Uterus (tissue), 4 donors: ENCODE data around the gene ABCF2. TPM values are rescaled to one million over a fixed set of nuclear protein-coding genes. Genes with fewer than 3 reads are reported as not detected.

Experiments
- DNase-seq, 2 donors: peaks; one replicate each; pipeline ENCODE4 v3.0.0-alpha.2; 2019 to 2020
- H3K27ac ChIP-seq, 2 donors: fragments of 200-600 bp; sonication (generic); 1 replicate in 1 of 2; 2 replicates in 1 of 2; pipeline ENCODE4 v1.5.1; 2016 to 2018
- H3K27me3 ChIP-seq, 2 donors: fragments of 200-600 bp; sonication (generic); one replicate each; pipeline ENCODE4 v1.5.1; 2018 to 2019; ENCODE audit warnings: control low read depth in 1 of 2
- H3K36me3 ChIP-seq, 2 donors: fragments of 200-600 bp; sonication (generic); one replicate each; pipeline ENCODE4 v1.5.1; 2019; ENCODE audit warnings: control low read depth in 1 of 2
- H3K4me1 ChIP-seq, 2 donors: fragments of 200-600 bp; sonication (generic); one replicate each; pipeline ENCODE4 v1.5.1; 2018 to 2019; ENCODE audit warnings: control low read depth in 1 of 2
- H3K4me3 ChIP-seq, 2 donors: fragments of 200-600 bp; sonication (generic); 1 replicate in 1 of 2; 2 replicates in 1 of 2; pipeline ENCODE4 v1.5.1; 2018 to 2019; ENCODE audit warnings: mild to moderate bottlenecking in 1 of 2
- H3K9me3 ChIP-seq, 2 donors: fragments of 200-600 bp; sonication (generic); one replicate each; pipeline ENCODE4 v1.5.1; 2019; ENCODE audit warnings: control low read depth in 1 of 2
- POLR2A ChIP-seq, 2 donors: fragments of 450-650 bp; IDR thresholded peaks; one replicate each; pipeline ENCODE4 v1.6.1; 2016; ENCODE audit warnings: antibody characterized with exemption in 2 of 2, mild to moderate bottlenecking in 1 of 2, moderate library complexity in 1 of 2
- intact Hi-C: fragments of 100-400 bp; cut with DNase I; formaldehyde crosslinking; loops from one replicate; pipeline ENCODE4 v1.15.1; 2023; ENCODE audit warnings: low total_unique reads
- total RNA-seq, 4 donors: library from RNA; depleted of rRNA in 3 of 4; stranded (reverse); fragments of >200 nt in 3 of 4; gene quantifications; one replicate each; pipeline versions ENCODE4 v1.1.0 to v1.2.4, GENCODE V29; 2014 to 2023
- TF ChIP-seq, protein P1 (sequence below), 4 experiments: fragments of 200-600 bp in 2 of 4; fragments of 450-650 bp in 2 of 4; sonication (generic) in 2 of 4; IDR thresholded peaks; one replicate each; pipeline ENCODE4 v1.5.1; 2016 to 2019; ENCODE audit warnings: antibody characterized with exemption in 4 of 4, mild to moderate bottlenecking in 2 of 4, moderate library complexity in 1 of 4
- donor health status: DM: yes; HTN: yes; CAD: no.

Gene ABCF2
- total RNA-seq, 4 donors from 2014 or later: 6.8 to 39.2 (median 37.7) TPM

DNA sequence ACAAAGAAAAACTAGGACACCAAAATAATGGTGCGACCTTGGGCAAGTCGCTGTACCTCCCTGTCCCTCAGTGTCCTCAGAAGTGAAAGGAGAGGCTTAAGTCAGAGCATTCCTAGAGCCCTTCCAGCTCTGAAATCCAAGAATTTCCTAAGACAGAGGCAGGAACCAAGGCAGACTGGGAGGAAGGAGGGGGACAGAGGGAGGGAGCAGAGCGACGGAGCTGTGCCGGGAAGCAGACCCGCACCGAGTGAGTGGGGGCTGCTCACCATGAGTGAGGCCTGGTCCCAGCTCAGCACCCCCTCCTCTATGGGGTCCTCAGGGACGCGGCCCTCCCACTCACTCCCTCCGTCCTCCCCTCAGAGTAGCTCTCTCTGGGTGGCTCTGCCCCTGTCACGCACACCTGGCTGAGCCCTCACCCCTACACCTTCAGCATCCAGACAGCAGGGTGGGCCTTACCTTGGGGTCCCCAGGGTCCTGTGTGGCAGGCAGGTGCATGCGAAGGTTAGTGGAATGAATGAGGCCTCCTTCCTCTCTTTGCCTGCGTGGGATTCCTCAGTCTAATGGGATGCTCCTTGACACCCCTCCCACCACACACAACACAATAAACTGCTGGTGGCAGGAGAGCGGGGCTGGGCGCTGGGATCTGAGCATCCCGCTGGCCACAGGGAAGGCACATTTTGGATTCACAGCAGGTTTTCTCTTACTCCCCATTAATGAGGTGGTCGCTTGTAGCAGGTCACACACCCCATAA, 26.1 kb upstream of the ABCF2 start:
- H3K9me3 ChIP-seq: no peaks in the 10 kb centered on the region
- H3K36me3 ChIP-seq: no peaks in the 10 kb centered on the region
- peaks cover 0 to 22% of the 10 kb centered on the region in 2 donors for H3K4me1 ChIP-seq
- TF ChIP-seq, protein P1, sequence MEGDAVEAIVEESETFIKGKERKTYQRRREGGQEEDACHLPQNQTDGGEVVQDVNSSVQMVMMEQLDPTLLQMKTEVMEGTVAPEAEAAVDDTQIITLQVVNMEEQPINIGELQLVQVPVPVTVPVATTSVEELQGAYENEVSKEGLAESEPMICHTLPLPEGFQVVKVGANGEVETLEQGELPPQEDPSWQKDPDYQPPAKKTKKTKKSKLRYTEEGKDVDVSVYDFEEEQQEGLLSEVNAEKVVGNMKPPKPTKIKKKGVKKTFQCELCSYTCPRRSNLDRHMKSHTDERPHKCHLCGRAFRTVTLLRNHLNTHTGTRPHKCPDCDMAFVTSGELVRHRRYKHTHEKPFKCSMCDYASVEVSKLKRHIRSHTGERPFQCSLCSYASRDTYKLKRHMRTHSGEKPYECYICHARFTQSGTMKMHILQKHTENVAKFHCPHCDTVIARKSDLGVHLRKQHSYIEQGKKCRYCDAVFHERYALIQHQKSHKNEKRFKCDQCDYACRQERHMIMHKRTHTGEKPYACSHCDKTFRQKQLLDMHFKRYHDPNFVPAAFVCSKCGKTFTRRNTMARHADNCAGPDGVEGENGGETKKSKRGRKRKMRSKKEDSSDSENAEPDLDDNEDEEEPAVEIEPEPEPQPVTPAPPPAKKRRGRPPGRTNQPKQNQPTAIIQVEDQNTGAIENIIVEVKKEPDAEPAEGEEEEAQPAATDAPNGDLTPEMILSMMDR (IDR thresholded peaks at IDR 0.05): no peak
- no peaks in the 10 kb centered on the region for H3K27me3 ChIP-seq
- peak overlapping the region; percentile 95 to 97 for H3K27ac ChIP-seq
- peak overlapping the region in 1 of 2 donors; percentile 75 for H3K4me3 ChIP-seq
- intact Hi-C loops: no loop called here
- no peak for DNase-seq

- H3K4me3 ChIP-seq: peak overlapping the region; percentile 63 to 75
- DNase-seq: no peak
- intact Hi-C loops: no loop called here
- H3K27ac ChIP-seq: peak overlapping the region; percentile 95 to 97
- H3K9me3 ChIP-seq: no peaks in the 10 kb centered on the region
- H3K27me3 ChIP-seq: no peaks in the 10 kb centered on the region
- peaks cover 0 to 22% of the 10 kb centered on the region in 2 donors for H3K4me1 ChIP-seq
- TF ChIP-seq, protein P1 (IDR thresholded peaks at IDR 0.05): no peak
- TF ChIP-seq POLR2A (IDR thresholded peaks at IDR 0.05): no peak
- no peaks in the 10 kb centered on the region for H3K36me3 ChIP-seq
Observed at GRCh38 chr7:151252561-151252835, 25.5 kb upstream of the ABCF2 start.

GRCh38 chr7:151251689-151252560, 24.9 kb upstream of the ABCF2 start:
- peak in 1 of 2 donors; percentile 40 for TF ChIP-seq POLR2A (IDR thresholded peaks at IDR 0.05)
- TF ChIP-seq, protein P1 (IDR thresholded peaks at IDR 0.05): peak in 1 of 4 experiments; percentile 6
- DNase-seq: peak; percentile 74 to 78
- Histone ChIP-seq H3K27ac (peak overlapping the region; percentile 95 to 97), H3K27me3 (no peaks in the 10 kb centered on the region), H3K36me3 (no peaks in the 10 kb centered on the region), H3K4me3 (peak overlapping the region; percentile 63 to 75), H3K9me3 (no peaks in the 10 kb centered on the region), H3K4me1 (peaks cover 0 to 28% of the 10 kb centered on the region in 2 donors)
- intact Hi-C loops: no loop called here

GRCh38 chr7:151251328-151251688, 24.3 kb upstream of the ABCF2 start:
- DNase-seq: peak in 1 of 2 donors; percentile 67
- Histone ChIP-seq H3K27me3 (no peaks in the 10 kb centered on the region), H3K36me3 (no peaks in the 10 kb centered on the region), H3K27ac (peak overlapping the region; percentile 95 to 97), H3K9me3 (no peaks in the 10 kb centered on the region), H3K4me1 (peaks cover 0 to 31% of the 10 kb centered on the region in 2 donors), H3K4me3 (peak overlapping the region; percentile 63 to 75)
- intact Hi-C loops: no loop called here
- no peak for TF ChIP-seq POLR2A (IDR thresholded peaks at IDR 0.05)
- TF ChIP-seq, protein P1 (IDR thresholded peaks at IDR 0.05): no peak
